Activated CD8-positive, alpha-beta memory T cell treated with anti-CD3 and anti-CD28 coated beads, Interleukin-2, amount 10 ng/mL, durations not matched to agents 7 days and 5 days (primary cell): Measurements from ENCODE around the gene TBXAS1. TPM values are rescaled to one million over a fixed set of nuclear protein-coding genes. Genes with fewer than 3 reads are reported as not detected.

ENCODE experiments used
- ATAC-seq: fragments of 150-1000 bp; cut with Tn5 transposase; one replicate; pipeline ENCODE4 v1.10.0; 2021; ENCODE audit warnings: moderate library complexity
- CTCF ChIA-PET: fragments of 350-600 bp; sonication (Branson Sonifier 250); formaldehyde crosslinking; loops from one replicate; lab custom pipeline; 2021; ENCODE audit warnings: antibody characterized with exemption; lab: Charles Lee
- DNase-seq: peaks from one replicate; pipeline ENCODE4 v3.0.0-alpha.2; 2020
- H3K27ac Mint-ChIP-seq: one replicate; pipeline ENCODE4 v1.8.0; 2021; ENCODE audit warnings: mild to moderate bottlenecking, mixed read lengths
- H3K27me3 Mint-ChIP-seq: one replicate; pipeline ENCODE4 v1.8.0; 2021; ENCODE audit warnings: mixed read lengths
- H3K36me3 Mint-ChIP-seq: one replicate; pipeline ENCODE4 v1.8.0; 2021; ENCODE audit warnings: mild to moderate bottlenecking, mixed read lengths
- H3K4me1 Mint-ChIP-seq: one replicate; pipeline ENCODE4 v1.8.0; 2021; ENCODE audit warnings: mixed read lengths
- H3K4me3 Mint-ChIP-seq: one replicate; pipeline ENCODE4 v1.8.0; 2021; ENCODE audit warnings: mild to moderate bottlenecking, moderate library complexity, mixed read lengths
- H3K9me3 Mint-ChIP-seq: one replicate; pipeline ENCODE4 v1.8.0; 2022; ENCODE audit warnings: low read depth, mixed read lengths
- total RNA-seq, 2 experiments: library from RNA; stranded (reverse); gene quantifications; one replicate each; pipeline ENCODE4 v1.2.3, GENCODE V29; 2021

Gene TBXAS1
- total RNA-seq, 2 experiments from 2014 or later, result 1.7 to 3.9 TPM

- no peak for DNase-seq
- no peaks in the 10 kb centered on the region for H3K36me3 Mint-ChIP-seq
- no peak for ATAC-seq
- no peaks in the 10 kb centered on the region for H3K9me3 Mint-ChIP-seq
- no peak overlapping the region for H3K4me3 Mint-ChIP-seq
- H3K4me1 Mint-ChIP-seq, result no peaks in the 10 kb centered on the region
- H3K27me3 Mint-ChIP-seq, result peaks cover 5% of the 10 kb centered on the region
- CTCF ChIA-PET, result interaction anchor here (1.1 to 1.2 kb wide), 2 partner anchors 20 to 314 kb away, joined by 3 to 4 read pairs; no protein-coding TSS in a partner anchor
- H3K27ac Mint-ChIP-seq, result no peak overlapping the region
These were observed 130.7 kb downstream of the TBXAS1 start for GRCh38 chr7:139959718-139960117.

GRCh38 chr7:139960157-139960556 is 131.1 kb downstream of the TBXAS1 start:
- DNase-seq, result no peak
- no peaks in the 10 kb centered on the region for H3K36me3 Mint-ChIP-seq
- ATAC-seq, result no peak
- H3K9me3 Mint-ChIP-seq, result no peaks in the 10 kb centered on the region
- CTCF ChIA-PET, result interaction anchor here (1.2 kb wide), 1 partner anchor 315 kb away, joined by 3 read pairs; no protein-coding TSS in a partner anchor
- H3K4me1 Mint-ChIP-seq, result no peaks in the 10 kb centered on the region
- H3K27me3 Mint-ChIP-seq, result peaks cover 5% of the 10 kb centered on the region
- no peak overlapping the region for H3K4me3 Mint-ChIP-seq
- no peak overlapping the region for H3K27ac Mint-ChIP-seq

GRCh38 chr7:139965942-139966628 is 137.0 kb downstream of the TBXAS1 start:
- Mint-ChIP-seq H3K27ac (no peak overlapping the region), H3K27me3 (peaks cover 12% of the 10 kb centered on the region), H3K4me1 (no peaks in the 10 kb centered on the region), H3K36me3 (no peaks in the 10 kb centered on the region), H3K4me3 (no peak overlapping the region), H3K9me3 (no peaks in the 10 kb centered on the region)
- CTCF ChIA-PET, result interaction anchor here (1.3 to 1.5 kb wide), 2 partner anchors 9 to 281 kb away, joined by 3 read pairs; no protein-coding TSS in a partner anchor
- DNase-seq (no peak), ATAC-seq (no peak)

DNA sequence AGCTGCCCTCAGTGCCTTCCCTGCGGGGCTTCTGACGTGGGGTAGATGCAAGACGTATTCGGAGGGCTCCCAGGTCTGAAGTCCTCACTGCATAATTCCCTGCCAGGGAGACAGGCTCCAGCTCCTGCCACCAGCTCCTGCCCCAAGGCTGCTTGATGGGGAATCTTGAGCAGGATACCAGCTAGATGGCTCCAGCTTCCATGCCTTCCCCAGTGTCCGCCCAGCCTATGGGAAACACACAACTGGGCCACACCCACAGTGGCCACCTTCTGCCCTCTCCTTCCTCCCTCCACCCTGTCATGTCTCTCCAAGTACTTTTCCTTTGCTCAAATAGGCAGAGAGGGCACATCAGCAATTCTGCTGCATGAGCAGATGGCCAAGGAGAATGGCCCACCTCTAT is 137.9 kb downstream of the TBXAS1 start:
- Mint-ChIP-seq H3K4me1 (no peaks in the 10 kb centered on the region), H3K27ac (no peak overlapping the region), H3K9me3 (no peaks in the 10 kb centered on the region), H3K4me3 (no peak overlapping the region), H3K27me3 (peaks cover 12% of the 10 kb centered on the region), H3K36me3 (no peaks in the 10 kb centered on the region)
- CTCF ChIA-PET, result no interaction called here
- ATAC-seq (no peak), DNase-seq (no peak)

- peaks cover 12% of the 10 kb centered on the region for H3K27me3 Mint-ChIP-seq
- ATAC-seq (no peak), DNase-seq (no peak)
- H3K36me3 Mint-ChIP-seq, result no peaks in the 10 kb centered on the region
- no peak overlapping the region for H3K27ac Mint-ChIP-seq
- CTCF ChIA-PET, result interaction anchor here (0.6 kb wide), 1 partner anchor 350 kb away, joined by 3 read pairs; no protein-coding TSS in a partner anchor
- H3K9me3 Mint-ChIP-seq, result no peaks in the 10 kb centered on the region
- no peak overlapping the region for H3K4me3 Mint-ChIP-seq
- no peaks in the 10 kb centered on the region for H3K4me1 Mint-ChIP-seq
These were observed 139.9 kb downstream of the TBXAS1 start for GRCh38 chr7:139968931-139969330.

DNA sequence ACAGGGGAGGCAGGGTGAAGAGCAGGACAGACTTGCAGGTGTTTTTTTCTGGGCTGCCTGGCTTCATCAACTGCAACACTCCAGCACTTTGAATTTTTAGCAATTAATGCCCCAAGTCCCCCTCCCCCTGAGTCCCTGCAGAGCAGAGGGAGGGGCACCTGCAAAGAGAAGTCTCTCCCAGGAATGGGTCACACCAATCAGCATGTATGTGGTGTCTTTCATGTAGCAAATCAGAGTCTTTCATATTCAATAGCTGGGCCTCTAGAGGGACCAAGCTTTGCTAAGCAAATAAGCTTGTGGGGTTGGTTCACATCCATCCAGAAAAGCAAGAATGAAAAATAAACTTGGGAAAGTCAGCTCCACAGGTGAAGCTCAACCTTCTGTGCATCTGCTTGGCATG is 143.0 kb downstream of the TBXAS1 start:
- DNase-seq (no peak), ATAC-seq (no peak)
- CTCF ChIA-PET, result no interaction called here
- H3K27ac Mint-ChIP-seq, result no peak overlapping the region
- peaks cover 19% of the 10 kb centered on the region for H3K27me3 Mint-ChIP-seq
- peaks cover 1% of the 10 kb centered on the region for H3K4me1 Mint-ChIP-seq
- no peak overlapping the region for H3K4me3 Mint-ChIP-seq
- no peaks in the 10 kb centered on the region for H3K36me3 Mint-ChIP-seq
- no peaks in the 10 kb centered on the region for H3K9me3 Mint-ChIP-seq

- no peaks in the 10 kb centered on the region for H3K36me3 Mint-ChIP-seq
- no peak for DNase-seq
These were observed 144.3 kb downstream of the TBXAS1 start for GRCh38 chr7:139973101-139974050.

GRCh38 chr7:139974179-139974811 is 145.2 kb downstream of the TBXAS1 start:
- no peak overlapping the region for H3K27ac Mint-ChIP-seq
- DNase-seq (no peak), ATAC-seq (no peak)
- peaks cover 11% of the 10 kb centered on the region for H3K27me3 Mint-ChIP-seq
- peaks cover 3% of the 10 kb centered on the region for H3K4me1 Mint-ChIP-seq
- CTCF ChIA-PET, result interaction anchor here (0.9 kb wide), 1 partner anchor 540 kb away, joined by 3 read pairs; no protein-coding TSS in a partner anchor
- H3K36me3 Mint-ChIP-seq, result no peaks in the 10 kb centered on the region
- no peak overlapping the region for H3K4me3 Mint-ChIP-seq
- H3K9me3 Mint-ChIP-seq, result no peaks in the 10 kb centered on the region

More at GRCh38 chr7:139973101-139974050, 144.3 kb downstream of the TBXAS1 start:
- Mint-ChIP-seq H3K4me3 (no peak overlapping the region), H3K27ac (no peak overlapping the region), H3K27me3 (peaks cover 19% of the 10 kb centered on the region), H3K4me1 (peaks cover 3% of the 10 kb centered on the region), H3K9me3 (no peaks in the 10 kb centered on the region)
- CTCF ChIA-PET, result interaction anchor here (0.9 to 1.0 kb wide), 2 partner anchors 326 to 539 kb away, joined by 3 read pairs; no protein-coding TSS in a partner anchor
- no peak for ATAC-seq

- Mint-ChIP-seq H3K9me3 (no peaks in the 10 kb centered on the region), H3K4me3 (no peak overlapping the region), H3K27me3 (peaks cover 7% of the 10 kb centered on the region), H3K27ac (no peak overlapping the region), H3K4me1 (peaks cover 14% of the 10 kb centered on the region), H3K36me3 (no peaks in the 10 kb centered on the region)
- DNase-seq (no peak), ATAC-seq (no peak)
- CTCF ChIA-PET, result no interaction called here
These were observed 147.2 kb downstream of the TBXAS1 start for GRCh38 chr7:139976055-139976837.

DNA sequence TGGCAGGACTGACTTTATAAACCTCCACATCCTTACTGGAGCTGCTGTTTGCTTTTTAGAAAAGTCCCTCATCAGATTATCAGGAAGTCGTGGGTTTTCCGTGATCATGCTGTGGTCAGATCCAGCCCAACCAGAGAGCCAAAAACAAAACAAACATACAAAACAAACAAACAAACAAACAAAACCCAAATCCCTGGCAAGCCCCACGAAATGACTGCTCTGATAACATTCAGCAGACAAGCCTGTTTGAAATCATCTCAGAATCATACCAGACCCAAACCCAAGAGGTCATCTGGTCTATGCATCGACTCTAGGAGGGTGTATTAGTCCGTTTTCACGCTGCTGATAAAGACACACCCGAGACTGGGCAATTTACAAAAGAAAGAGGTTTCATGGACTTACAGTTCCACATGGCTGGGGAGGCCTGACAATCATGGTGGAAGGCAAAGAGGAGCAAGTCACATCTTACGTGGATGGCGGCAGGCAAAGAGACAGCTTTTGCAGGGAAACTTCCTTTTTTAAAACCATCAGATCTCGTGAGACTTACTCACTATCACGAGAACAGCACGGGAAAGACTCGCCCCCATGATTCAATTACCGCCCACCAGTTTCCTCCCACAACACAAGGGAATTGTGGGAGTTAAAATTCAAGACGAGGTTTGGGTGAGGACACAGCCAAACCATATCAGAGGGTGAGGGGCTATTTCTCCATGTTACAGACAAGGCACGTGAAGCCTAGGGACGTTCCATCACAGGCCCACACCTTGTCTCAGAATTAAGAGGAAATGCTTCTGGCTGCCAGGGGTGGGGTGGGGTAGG is 148.0 kb downstream of the TBXAS1 start:
- no peak overlapping the region for H3K27ac Mint-ChIP-seq
- H3K36me3 Mint-ChIP-seq, result no peaks in the 10 kb centered on the region
- peaks cover 7% of the 10 kb centered on the region for H3K27me3 Mint-ChIP-seq
- H3K9me3 Mint-ChIP-seq, result no peaks in the 10 kb centered on the region
- DNase-seq (no peak), ATAC-seq (no peak)
- CTCF ChIA-PET, result interaction anchor here (1.2 kb wide), 1 partner anchor 331 kb away, joined by 3 read pairs; no protein-coding TSS in a partner anchor
- peaks cover 17% of the 10 kb centered on the region for H3K4me1 Mint-ChIP-seq
- no peak overlapping the region for H3K4me3 Mint-ChIP-seq

DNA sequence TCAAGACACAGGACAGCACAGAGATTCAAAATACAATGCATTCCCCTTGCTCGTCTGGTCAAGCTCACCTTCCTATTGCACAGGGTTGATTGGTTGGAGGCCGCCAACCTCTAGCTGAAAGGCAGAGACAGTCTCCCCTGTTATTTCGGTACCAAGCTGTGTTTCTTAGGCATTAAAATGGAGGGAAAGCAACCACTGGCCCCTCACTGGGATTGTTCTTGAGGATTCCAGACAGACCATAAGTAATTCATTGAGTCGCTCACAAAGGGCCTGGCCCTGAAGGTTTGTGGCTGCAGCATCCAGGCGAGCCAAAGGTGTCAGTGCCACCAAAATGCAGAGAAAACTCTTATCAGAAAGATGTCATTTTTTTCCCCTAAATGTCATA is 152.4 kb downstream of the TBXAS1 start:
- no peak overlapping the region for H3K4me3 Mint-ChIP-seq
- no peaks in the 10 kb centered on the region for H3K36me3 Mint-ChIP-seq
- ATAC-seq, result no peak
- peaks cover 17% of the 10 kb centered on the region for H3K4me1 Mint-ChIP-seq
- no peak for DNase-seq
- CTCF ChIA-PET, result interaction anchor here (0.8 to 1.0 kb wide), 2 partner anchors 21 to 379 kb away, joined by 3 to 4 read pairs; no protein-coding TSS in a partner anchor
- H3K9me3 Mint-ChIP-seq, result no peaks in the 10 kb centered on the region
- H3K27me3 Mint-ChIP-seq, result peaks cover 12% of the 10 kb centered on the region
- H3K27ac Mint-ChIP-seq, result no peak overlapping the region
